K562 (cell line): ENCODE results near the gene SEC61A1. TPM values are rescaled to one million over a fixed set of nuclear protein-coding genes. Genes with fewer than 3 reads are reported as not detected.

ENCODE experiments used
- ARID2 ChIP-seq: fragments of 450-650 bp; IDR thresholded peaks from 2 replicates; pipeline ENCODE4 v1.6.1; 2017; ENCODE audit warnings: antibody characterized with exemption, mild to moderate bottlenecking
- ESRRA ChIP-seq: fragments of 450-650 bp; IDR thresholded peaks from 2 replicates; pipeline ENCODE4 v1.6.1; 2014; ENCODE audit warnings: low read depth, mild to moderate bottlenecking, moderate library complexity, borderline replicate concordance
- FOXJ3 ChIP-seq: sonication (generic); formaldehyde crosslinking; IDR thresholded peaks from 2 replicates; pipeline ENCODE4 v1.4.0; 2020; ENCODE audit warnings: mild to moderate bottlenecking, missing genetic modification reagents
- GABPB2 ChIP-seq: fragments of 250-450 bp; sonication (Bioruptor Pico); conservative IDR thresholded peaks from 2 replicates; pipeline ENCODE4 v1.5.1; 2021; ENCODE audit warnings: mild to moderate bottlenecking
- HMG20B ChIP-seq: fragments of 250-450 bp; sonication (Bioruptor Pico); IDR thresholded peaks from 2 replicates; pipeline ENCODE4 v1.5.0; 2021; ENCODE audit warnings: mild to moderate bottlenecking
- ILK ChIP-seq: fragments of 450-650 bp; IDR thresholded peaks from 2 replicates; pipeline ENCODE4 v1.6.1; 2016; ENCODE audit warnings: missing genetic modification characterization, low read depth, mild to moderate bottlenecking, missing compliant biosample characterization, moderate library complexity, borderline replicate concordance
- KDM5B ChIP-seq: fragments of 200-600 bp; sonication (generic); IDR thresholded peaks from 2 replicates; pipeline ENCODE4 v1.6.1; 2012; ENCODE audit warnings: low read depth, mild to moderate bottlenecking, moderate library complexity, low read length, control low read depth, inconsistent platforms; ENCODE audit not compliant: insufficient replicate concordance
- NBN ChIP-seq: fragments of 450-650 bp; IDR thresholded peaks from 2 replicates; pipeline ENCODE4 v1.6.1; 2016; ENCODE audit warnings: low read depth, mild to moderate bottlenecking
- TGIF2 ChIP-seq: sonication (generic); formaldehyde crosslinking; IDR thresholded peaks from 2 replicates; pipeline ENCODE4 v1.8.1; 2022; ENCODE audit warnings: mild to moderate bottlenecking, missing genetic modification reagents, moderate library complexity
- ZC3H4 ChIP-seq: sonication (generic); formaldehyde crosslinking; IDR thresholded peaks from 2 replicates; pipeline ENCODE4 v1.9.0; 2021; ENCODE audit warnings: missing genetic modification reagents, borderline replicate concordance
- ZNF217 ChIP-seq: sonication (generic); formaldehyde crosslinking; IDR thresholded peaks from 2 replicates; pipeline ENCODE4 v1.8.0; 2022; ENCODE audit warnings: mild to moderate bottlenecking, missing genetic modification reagents
- ZNF324 ChIP-seq: fragments of 250-450 bp; sonication (Bioruptor Pico); IDR thresholded peaks from 2 replicates; pipeline ENCODE4 v1.4.0; 2020; ENCODE audit warnings: mild to moderate bottlenecking
- ZNF57 ChIP-seq: fragments of 450-650 bp; formaldehyde crosslinking; IDR thresholded peaks from 2 replicates; pipeline ENCODE4 v1.4.0; 2020; ENCODE audit warnings: mild to moderate bottlenecking, moderate library complexity
- polyA plus RNA-seq, 8 experiments: library from polyadenylated mRNA; depleted of rRNA in 4 of 8; stranded (reverse) in 5 of 8; unstranded in 3 of 8; fragments of >200 nt; fragmentation: Nextera tagmentation in 2 of 8; fragmentation: Illumina TruSeq in 1 of 8; extraction: Ambion mirVana in 2 of 8; extraction: Trizol in 1 of 8; gene quantifications; 2 replicates each; pipeline versions ENCODE4 v1.2.1 to v1.2.3, GENCODE V29; 2011 to 2014; ENCODE audit warnings: inconsistent platforms in 1 of 8, missing spikeins in 1 of 8
- total RNA-seq, 7 experiments: library from RNA; depleted of rRNA in 6 of 7; stranded (reverse); fragments of >200 nt in 6 of 7; fragmentation: Illumina TruSeq in 2 of 7; extraction: Trizol in 2 of 7; gene quantifications; 2 replicates each; pipeline versions ENCODE4 v1.2.1 to v1.2.3, GENCODE V29; 2011 to 2021; ENCODE audit warnings: low replicate concordance in 1 of 7
- TF ChIP-seq, protein P1 (sequence below): IDR thresholded peaks from 3 replicates; pipeline ENCODE4 v1.6.1; 2011; ENCODE audit warnings: borderline replicate concordance, mild to moderate bottlenecking, moderate library complexity; ENCODE audit not compliant: insufficient read length; ENCODE audit errors: extremely low read depth
- TF ChIP-seq, protein P2 (sequence below): sonication (generic); formaldehyde crosslinking; IDR thresholded peaks from 2 replicates; pipeline ENCODE4 v1.8.0; 2022; ENCODE audit warnings: mild to moderate bottlenecking, missing genetic modification reagents
- TF ChIP-seq, protein P3 (sequence below): sonication (generic); formaldehyde crosslinking; IDR thresholded peaks from 2 replicates; pipeline ENCODE4 v1.8.1; 2023; ENCODE audit warnings: mild to moderate bottlenecking, missing genetic modification reagents, moderate library complexity
- TF ChIP-seq, protein P4 (sequence below): fragments of 450-650 bp; IDR thresholded peaks from 2 replicates; pipeline ENCODE4 v1.6.1; 2018; ENCODE audit not compliant: partially characterized antibody
- TF ChIP-seq, protein P5 (sequence below): sonication (generic); formaldehyde crosslinking; IDR thresholded peaks from 2 replicates; pipeline ENCODE4 v1.8.1; 2022; ENCODE audit warnings: missing genetic modification reagents

The SEC61A1 gene
- total and polyA plus RNA-seq, 9 of the 15 experiments (the other 6 are each of a cell fraction or from before 2014, with no cell fraction given) = 1.9 to 140 (median 79.1) TPM

DNA sequence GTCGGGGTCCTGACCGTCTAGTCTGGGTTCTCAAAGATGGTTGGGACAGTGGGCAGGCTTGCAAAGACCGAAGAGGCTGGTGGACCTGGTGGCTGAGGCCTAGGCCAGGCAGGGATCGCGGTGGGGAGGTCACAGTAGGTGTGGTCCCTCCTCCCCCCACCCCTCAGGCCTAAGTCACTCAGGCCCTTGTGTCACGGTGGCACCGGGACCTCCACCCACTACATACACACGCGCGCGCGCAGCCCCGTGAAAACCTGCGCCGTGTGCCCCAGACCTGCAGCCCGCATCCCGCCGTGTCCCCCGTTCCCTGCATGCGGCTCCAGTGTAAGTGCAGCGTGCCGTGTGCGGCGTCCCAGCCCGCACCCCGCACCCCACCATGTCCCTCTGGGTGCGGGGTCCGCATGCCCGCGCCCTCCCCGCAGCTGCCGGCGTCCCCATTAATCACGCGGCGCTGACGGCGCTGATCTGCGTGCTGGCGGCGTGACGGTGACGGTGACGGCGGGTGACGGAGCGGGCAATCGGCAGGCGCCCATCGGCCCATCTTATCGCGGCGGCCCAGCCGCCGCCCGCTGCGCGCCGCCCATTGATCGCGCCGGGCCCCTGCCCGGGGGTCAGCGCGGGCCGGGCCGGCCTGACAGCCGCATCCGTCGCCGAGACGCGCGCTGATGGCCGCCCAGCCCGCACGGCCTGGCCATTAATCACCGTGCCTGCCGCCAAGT, 24.4 kb downstream of the SEC61A1 start (continued):
- TF ChIP-seq ARID2 (no peak), ZNF324 (no peak), NBN (no peak), ESRRA (peak; percentile 36; the same call in 1 of the 2 replicates), ZNF217 (CRISPR knock-in tag) (no peak), TGIF2 (no peak), HMG20B (CRISPR knock-in tag) (no peak), FOXJ3 (CRISPR knock-in tag) (no peak), GABPB2 (CRISPR knock-in tag) (no peak), ZC3H4 (peak; percentile 84; the same call in 1 of the 2 replicates), ZNF57 (no peak), ILK (tag) (no peak), KDM5B (no peak)
- TF ChIP-seq, protein P1, sequence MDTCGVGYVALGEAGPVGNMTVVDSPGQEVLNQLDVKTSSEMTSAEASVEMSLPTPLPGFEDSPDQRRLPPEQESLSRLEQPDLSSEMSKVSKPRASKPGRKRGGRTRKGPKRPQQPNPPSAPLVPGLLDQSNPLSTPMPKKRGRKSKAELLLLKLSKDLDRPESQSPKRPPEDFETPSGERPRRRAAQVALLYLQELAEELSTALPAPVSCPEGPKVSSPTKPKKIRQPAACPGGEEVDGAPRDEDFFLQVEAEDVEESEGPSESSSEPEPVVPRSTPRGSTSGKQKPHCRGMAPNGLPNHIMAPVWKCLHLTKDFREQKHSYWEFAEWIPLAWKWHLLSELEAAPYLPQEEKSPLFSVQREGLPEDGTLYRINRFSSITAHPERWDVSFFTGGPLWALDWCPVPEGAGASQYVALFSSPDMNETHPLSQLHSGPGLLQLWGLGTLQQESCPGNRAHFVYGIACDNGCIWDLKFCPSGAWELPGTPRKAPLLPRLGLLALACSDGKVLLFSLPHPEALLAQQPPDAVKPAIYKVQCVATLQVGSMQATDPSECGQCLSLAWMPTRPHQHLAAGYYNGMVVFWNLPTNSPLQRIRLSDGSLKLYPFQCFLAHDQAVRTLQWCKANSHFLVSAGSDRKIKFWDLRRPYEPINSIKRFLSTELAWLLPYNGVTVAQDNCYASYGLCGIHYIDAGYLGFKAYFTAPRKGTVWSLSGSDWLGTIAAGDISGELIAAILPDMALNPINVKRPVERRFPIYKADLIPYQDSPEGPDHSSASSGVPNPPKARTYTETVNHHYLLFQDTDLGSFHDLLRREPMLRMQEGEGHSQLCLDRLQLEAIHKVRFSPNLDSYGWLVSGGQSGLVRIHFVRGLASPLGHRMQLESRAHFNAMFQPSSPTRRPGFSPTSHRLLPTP = no peak
- TF ChIP-seq, protein P2, sequence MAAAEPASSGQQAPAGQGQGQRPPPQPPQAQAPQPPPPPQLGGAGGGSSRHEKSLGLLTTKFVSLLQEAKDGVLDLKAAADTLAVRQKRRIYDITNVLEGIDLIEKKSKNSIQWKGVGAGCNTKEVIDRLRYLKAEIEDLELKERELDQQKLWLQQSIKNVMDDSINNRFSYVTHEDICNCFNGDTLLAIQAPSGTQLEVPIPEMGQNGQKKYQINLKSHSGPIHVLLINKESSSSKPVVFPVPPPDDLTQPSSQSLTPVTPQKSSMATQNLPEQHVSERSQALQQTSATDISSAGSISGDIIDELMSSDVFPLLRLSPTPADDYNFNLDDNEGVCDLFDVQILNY (CRISPR knock-in tag) = no peak
- TF ChIP-seq, protein P3, sequence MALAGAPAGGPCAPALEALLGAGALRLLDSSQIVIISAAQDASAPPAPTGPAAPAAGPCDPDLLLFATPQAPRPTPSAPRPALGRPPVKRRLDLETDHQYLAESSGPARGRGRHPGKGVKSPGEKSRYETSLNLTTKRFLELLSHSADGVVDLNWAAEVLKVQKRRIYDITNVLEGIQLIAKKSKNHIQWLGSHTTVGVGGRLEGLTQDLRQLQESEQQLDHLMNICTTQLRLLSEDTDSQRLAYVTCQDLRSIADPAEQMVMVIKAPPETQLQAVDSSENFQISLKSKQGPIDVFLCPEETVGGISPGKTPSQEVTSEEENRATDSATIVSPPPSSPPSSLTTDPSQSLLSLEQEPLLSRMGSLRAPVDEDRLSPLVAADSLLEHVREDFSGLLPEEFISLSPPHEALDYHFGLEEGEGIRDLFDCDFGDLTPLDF (CRISPR knock-in tag) = no peak
- TF ChIP-seq, protein P4, sequence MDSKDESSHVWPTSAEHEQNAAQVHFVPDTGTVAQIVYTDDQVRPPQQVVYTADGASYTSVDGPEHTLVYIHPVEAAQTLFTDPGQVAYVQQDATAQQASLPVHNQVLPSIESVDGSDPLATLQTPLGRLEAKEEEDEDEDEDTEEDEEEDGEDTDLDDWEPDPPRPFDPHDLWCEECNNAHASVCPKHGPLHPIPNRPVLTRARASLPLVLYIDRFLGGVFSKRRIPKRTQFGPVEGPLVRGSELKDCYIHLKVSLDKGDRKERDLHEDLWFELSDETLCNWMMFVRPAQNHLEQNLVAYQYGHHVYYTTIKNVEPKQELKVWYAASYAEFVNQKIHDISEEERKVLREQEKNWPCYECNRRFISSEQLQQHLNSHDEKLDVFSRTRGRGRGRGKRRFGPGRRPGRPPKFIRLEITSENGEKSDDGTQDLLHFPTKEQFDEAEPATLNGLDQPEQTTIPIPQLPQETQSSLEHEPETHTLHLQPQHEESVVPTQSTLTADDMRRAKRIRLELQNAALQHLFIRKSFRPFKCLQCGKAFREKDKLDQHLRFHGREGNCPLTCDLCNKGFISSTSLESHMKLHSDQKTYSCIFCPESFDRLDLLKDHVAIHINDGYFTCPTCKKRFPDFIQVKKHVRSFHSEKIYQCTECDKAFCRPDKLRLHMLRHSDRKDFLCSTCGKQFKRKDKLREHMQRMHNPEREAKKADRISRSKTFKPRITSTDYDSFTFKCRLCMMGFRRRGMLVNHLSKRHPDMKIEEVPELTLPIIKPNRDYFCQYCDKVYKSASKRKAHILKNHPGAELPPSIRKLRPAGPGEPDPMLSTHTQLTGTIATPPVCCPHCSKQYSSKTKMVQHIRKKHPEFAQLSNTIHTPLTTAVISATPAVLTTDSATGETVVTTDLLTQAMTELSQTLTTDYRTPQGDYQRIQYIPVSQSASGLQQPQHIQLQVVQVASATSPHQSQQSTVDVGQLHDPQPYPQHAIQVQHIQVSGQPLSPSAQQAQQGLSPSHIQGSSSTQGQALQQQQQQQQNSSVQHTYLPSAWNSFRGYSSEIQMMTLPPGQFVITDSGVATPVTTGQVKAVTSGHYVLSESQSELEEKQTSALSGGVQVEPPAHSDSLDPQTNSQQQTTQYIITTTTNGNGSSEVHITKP = no peak
- TF ChIP-seq, protein P5, sequence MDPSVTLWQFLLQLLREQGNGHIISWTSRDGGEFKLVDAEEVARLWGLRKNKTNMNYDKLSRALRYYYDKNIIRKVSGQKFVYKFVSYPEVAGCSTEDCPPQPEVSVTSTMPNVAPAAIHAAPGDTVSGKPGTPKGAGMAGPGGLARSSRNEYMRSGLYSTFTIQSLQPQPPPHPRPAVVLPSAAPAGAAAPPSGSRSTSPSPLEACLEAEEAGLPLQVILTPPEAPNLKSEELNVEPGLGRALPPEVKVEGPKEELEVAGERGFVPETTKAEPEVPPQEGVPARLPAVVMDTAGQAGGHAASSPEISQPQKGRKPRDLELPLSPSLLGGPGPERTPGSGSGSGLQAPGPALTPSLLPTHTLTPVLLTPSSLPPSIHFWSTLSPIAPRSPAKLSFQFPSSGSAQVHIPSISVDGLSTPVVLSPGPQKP (CRISPR knock-in tag) = no peak
